Activated T-cell treated with anti-CD3 and anti-CD28 coated beads, Interleukin-2, amount 50 U/mL, for 4 hours (primary cell): Measurements from ENCODE around the gene C19orf33. TPM values are rescaled to one million over a fixed set of nuclear protein-coding genes. Genes with fewer than 3 reads are reported as not detected.

Experiments
- ATAC-seq, 2 donors: fragments of 200-7000 bp; cut with Tn5 transposase; one replicate each; pipeline ENCODE4 v1.10.0; 2021
- DNase-seq: peaks from one replicate; pipeline ENCODE4 v3.0.0-alpha.2; 2020
- H3K27me3 Mint-ChIP-seq: one replicate; pipeline ENCODE4 v1.8.0; 2021; ENCODE audit warnings: low read depth, mixed read lengths
- H3K36me3 Mint-ChIP-seq: one replicate; pipeline ENCODE4 v1.8.0; 2022; ENCODE audit warnings: mixed read lengths; ENCODE audit not compliant: insufficient read depth
- H3K4me1 Mint-ChIP-seq: one replicate; pipeline ENCODE4 v1.8.0; 2021; ENCODE audit warnings: low read depth, mixed read lengths
- H3K4me3 Mint-ChIP-seq: one replicate; pipeline ENCODE4 v1.8.0; 2021; ENCODE audit warnings: mild to moderate bottlenecking, moderate library complexity, mixed read lengths
- H3K9me3 Mint-ChIP-seq: one replicate; pipeline ENCODE4 v1.8.0; 2021; ENCODE audit warnings: mixed read lengths
- total RNA-seq, 3 donors: library from RNA; stranded (reverse); gene quantifications; one replicate each; pipeline ENCODE4 v1.2.1, GENCODE V29; 2021

Gene C19orf33
- total RNA-seq, 3 donors from 2014 or later, result not detected

DNA sequence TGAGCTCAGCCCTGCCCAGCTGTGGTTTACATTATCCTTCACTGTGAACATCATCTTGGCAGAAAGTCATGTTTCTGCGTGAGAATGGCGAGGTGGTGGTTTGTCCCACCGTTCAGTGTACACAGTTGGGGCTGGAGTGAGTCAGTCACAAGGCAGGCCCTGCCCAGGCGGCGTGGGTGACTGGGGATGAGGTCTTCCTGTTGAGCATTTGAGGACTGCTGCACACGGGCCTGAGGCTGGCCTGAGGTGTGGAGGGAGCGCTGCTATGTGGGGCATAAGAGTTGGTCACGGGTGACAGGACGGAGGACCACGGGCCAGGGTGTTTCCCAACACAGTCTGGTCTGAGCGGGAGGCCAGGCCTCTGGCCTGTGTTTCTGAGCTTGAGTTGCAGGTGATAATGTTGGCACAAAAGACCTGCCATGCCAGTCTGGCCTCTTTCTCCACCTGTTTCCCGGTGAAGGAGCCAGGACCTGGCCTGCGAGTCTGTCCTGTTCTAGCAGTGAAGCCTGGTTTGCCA lies 13.4 kb upstream of the C19orf33 start:
- DNase-seq (no peak), ATAC-seq (no peak)
- H3K36me3 Mint-ChIP-seq, result peaks cover 11% of the 10 kb centered on the region
- H3K9me3 Mint-ChIP-seq, result no peaks in the 10 kb centered on the region
- no peak overlapping the region for H3K4me3 Mint-ChIP-seq
- no peaks in the 10 kb centered on the region for H3K4me1 Mint-ChIP-seq
- no peaks in the 10 kb centered on the region for H3K27me3 Mint-ChIP-seq

DNA sequence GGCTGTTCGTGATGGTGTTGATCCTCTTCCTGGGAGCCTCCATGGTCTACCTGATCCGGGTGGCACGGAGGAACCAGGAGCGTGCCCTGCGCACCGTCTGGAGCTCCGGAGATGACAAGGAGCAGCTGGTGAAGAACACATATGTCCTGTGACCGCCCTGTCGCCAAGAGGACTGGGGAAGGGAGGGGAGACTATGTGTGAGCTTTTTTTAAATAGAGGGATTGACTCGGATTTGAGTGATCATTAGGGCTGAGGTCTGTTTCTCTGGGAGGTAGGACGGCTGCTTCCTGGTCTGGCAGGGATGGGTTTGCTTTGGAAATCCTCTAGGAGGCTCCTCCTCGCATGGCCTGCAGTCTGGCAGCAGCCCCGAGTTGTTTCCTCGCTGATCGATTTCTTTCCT lies 12.2 kb upstream of the C19orf33 start:
- DNase-seq (no peak), ATAC-seq (no peak)
- H3K9me3 Mint-ChIP-seq, result no peaks in the 10 kb centered on the region
- H3K27me3 Mint-ChIP-seq, result no peaks in the 10 kb centered on the region
- H3K4me3 Mint-ChIP-seq, result no peak overlapping the region
- no peaks in the 10 kb centered on the region for H3K4me1 Mint-ChIP-seq
- H3K36me3 Mint-ChIP-seq, result peaks cover 8% of the 10 kb centered on the region

DNA sequence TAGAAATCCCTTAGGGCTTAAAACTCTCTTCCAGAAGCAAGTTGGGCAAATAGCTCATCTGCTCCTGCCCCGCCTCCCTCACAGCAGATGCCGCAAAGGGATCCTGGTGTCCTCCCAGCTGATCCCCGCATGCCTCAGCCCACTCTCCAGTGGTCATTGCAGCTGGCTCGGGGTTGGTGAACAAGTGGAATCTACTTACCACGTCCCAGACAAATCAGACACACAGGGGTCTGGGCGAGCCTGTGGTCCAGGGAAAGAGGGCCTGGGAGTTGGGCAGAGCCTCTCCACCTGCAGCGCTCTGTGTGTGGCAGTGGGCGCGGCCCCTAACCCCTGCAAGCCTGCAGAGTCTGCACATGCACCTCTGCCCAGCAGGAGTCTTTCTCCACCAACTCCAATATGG lies 10.8 kb upstream of the C19orf33 start:
- H3K4me1 Mint-ChIP-seq, result no peaks in the 10 kb centered on the region
- no peak for DNase-seq
- no peak for ATAC-seq
- H3K36me3 Mint-ChIP-seq, result peaks cover 7% of the 10 kb centered on the region
- H3K4me3 Mint-ChIP-seq, result no peak overlapping the region
- no peaks in the 10 kb centered on the region for H3K27me3 Mint-ChIP-seq
- no peaks in the 10 kb centered on the region for H3K9me3 Mint-ChIP-seq

DNA sequence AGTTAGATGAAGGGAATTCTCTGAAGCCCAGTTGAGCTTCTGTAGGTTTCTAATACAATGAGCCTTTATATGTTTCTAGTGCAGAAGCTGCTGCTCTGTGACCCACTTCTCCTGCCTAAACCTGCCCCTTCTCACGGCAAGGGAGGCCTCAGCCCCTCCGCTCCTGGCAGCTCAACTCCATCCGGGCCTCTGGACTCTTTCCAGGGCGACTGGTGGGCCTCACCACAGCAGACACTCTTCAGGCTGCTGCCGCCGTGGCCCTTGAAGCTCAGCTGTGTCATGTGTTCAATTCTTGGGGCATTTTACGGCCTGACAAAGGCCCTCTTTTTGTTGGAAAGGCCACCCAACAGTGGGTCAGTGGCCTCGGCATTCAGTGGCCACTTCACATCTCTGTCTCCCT lies 10.0 kb upstream of the C19orf33 start:
- peaks cover 7% of the 10 kb centered on the region for H3K36me3 Mint-ChIP-seq
- no peak for DNase-seq
- H3K4me3 Mint-ChIP-seq, result no peak overlapping the region
- H3K9me3 Mint-ChIP-seq, result no peaks in the 10 kb centered on the region
- ATAC-seq, result no peak
- H3K4me1 Mint-ChIP-seq, result no peaks in the 10 kb centered on the region
- no peaks in the 10 kb centered on the region for H3K27me3 Mint-ChIP-seq

DNA sequence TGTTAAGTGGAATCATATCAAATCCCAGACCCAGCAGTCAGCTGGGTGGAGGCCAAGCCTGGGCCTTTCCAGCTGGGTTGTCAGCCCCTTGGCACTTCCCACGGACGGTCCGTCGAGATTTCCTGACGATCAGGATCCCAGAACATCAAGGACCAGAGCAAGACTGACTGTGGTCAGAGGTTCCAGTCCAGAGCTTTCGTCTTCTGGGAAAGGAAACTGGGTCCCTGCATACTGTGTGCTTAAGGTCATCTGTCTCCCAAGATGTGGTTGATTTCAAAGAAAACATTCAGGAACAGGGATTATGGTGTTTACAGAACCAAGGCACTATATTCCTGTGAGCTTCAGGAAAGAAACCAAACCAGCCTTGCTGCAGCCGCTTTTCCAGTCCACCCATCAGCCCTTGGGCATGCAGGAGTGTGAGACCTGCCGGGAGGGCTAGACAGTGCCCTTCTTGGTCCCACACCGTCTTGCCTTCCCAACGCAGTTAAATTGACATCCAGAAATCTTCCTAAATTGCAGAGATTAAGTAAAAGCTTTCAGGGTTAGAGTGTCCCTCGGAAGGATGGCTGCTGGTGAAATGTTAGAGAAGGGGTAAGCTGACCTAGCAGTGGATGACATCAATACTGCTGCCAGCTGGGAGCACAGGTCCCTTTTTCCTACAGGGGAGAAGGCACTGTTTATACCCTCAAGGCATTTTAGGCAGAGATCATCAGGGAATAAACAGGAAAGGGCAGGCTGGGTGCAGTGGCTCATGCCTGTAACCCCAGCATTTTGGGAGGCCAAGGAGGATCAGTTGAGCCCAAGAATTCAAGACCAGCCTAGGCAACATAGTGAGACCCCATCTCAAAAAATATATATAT lies 5.0 kb upstream of the C19orf33 start:
- DNase-seq (no peak), ATAC-seq (no peak)
- Mint-ChIP-seq H3K9me3 (no peaks in the 10 kb centered on the region), H3K4me3 (no peak overlapping the region), H3K36me3 (no peaks in the 10 kb centered on the region), H3K27me3 (no peaks in the 10 kb centered on the region), H3K4me1 (no peaks in the 10 kb centered on the region)

DNA sequence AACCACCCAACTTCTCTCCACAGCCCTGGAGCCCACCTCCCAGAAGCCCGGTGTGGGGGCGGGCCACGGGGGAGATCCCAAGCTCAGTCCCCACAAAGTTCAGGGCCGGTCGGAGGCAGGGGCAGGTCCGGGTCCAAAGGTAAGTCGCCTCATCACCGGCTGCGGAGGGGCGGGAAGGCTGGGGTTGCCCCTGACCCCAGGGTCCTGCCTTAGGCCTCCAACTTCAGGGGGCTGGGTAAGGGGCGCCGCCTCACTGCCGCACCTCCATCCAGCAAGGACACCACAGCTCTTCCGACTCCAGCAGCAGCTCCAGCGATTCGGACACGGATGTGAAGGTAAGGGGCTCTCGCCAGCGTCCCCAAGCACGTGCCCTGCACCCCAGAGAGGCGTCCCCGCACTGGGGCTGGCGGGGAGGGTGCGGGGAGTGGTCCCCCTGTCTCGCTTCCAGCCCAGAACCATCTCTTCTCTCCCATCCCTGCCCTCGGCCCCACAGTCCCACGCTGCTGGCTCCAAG lies 358 bp downstream of the C19orf33 start:
- H3K4me1 Mint-ChIP-seq, result no peaks in the 10 kb centered on the region
- no peaks in the 10 kb centered on the region for H3K9me3 Mint-ChIP-seq
- H3K27me3 Mint-ChIP-seq, result no peaks in the 10 kb centered on the region
- H3K4me3 Mint-ChIP-seq, result no peak overlapping the region
- DNase-seq (no peak), ATAC-seq (no peak)
- H3K36me3 Mint-ChIP-seq, result peaks cover 13% of the 10 kb centered on the region

DNA sequence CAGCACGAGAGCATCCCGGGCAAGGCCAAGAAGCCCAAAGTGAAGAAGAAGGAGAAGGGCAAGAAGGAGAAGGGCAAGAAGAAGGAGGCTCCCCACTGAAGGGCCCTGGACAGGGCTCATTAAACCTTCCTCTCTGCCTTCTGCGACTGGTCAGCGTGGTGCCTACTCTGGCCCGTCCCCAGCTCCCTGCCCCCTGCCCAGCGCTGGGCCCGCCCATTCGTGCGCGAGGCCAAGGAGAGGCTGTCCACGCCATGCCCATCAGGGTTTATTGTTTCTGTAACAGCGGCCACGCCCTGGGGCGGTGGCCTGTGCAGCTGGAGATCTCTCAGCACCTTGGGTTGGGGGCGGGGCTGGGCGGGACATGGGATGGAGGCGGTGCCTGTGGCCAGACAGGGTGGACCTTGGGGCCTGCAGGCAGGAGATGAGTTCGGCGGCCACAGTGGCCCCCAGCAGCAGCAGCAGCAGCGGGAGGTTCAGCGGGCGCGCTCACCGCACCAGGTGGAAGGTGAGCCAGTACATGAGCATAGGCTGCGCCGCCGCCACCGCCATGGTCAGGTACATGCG lies 897 bp downstream of the C19orf33 start:
- peaks cover 13% of the 10 kb centered on the region for H3K36me3 Mint-ChIP-seq
- no peak for DNase-seq
- no peak overlapping the region for H3K4me3 Mint-ChIP-seq
- no peaks in the 10 kb centered on the region for H3K4me1 Mint-ChIP-seq
- H3K27me3 Mint-ChIP-seq, result no peaks in the 10 kb centered on the region
- ATAC-seq, result no peak
- H3K9me3 Mint-ChIP-seq, result no peaks in the 10 kb centered on the region

DNA sequence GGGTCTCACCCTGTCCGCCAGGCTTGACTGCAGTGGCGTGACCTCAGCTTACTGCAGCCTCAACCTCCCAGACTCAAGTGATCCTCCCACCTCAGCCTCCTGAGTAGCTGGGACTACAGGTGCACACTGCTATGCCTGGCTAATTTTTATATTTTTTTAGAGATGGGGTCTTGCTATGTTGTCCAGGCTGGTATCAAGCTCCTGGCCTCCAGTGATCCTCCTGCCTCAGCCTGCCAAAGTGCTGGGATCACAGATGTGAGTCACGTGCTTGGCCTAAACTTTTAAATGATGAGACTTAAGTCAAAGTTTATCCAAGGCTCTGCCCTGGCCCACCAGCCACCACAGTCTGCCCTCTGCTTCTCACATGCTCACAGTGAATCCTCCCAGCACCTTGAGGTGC lies 2.2 kb downstream of the C19orf33 start:
- H3K27me3 Mint-ChIP-seq, result no peaks in the 10 kb centered on the region
- DNase-seq (no peak), ATAC-seq (no peak)
- no peaks in the 10 kb centered on the region for H3K9me3 Mint-ChIP-seq
- H3K4me3 Mint-ChIP-seq, result no peak overlapping the region
- no peaks in the 10 kb centered on the region for H3K4me1 Mint-ChIP-seq
- peaks cover 13% of the 10 kb centered on the region for H3K36me3 Mint-ChIP-seq

DNA sequence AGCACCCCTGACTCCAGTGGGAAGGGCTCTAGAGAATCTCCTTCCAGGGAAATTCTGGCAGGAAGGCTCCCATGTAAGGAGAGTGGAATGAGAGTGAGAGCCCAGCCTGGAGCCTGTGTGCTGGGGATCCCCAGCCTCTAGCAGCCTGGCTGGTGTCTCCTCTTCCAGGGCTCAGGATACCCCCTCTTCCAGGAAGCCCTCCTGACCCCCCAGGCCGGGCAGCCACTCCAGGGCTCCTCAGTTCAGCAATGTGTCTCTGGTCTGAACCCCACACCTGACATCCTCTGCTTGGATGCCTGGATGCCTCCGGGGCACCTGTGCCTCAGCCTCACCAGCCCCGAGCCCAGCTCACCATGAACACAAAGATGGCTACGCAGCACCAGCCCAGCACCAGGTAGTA lies 3.0 kb downstream of the C19orf33 start:
- Mint-ChIP-seq H3K4me1 (no peaks in the 10 kb centered on the region), H3K27me3 (no peaks in the 10 kb centered on the region), H3K9me3 (no peaks in the 10 kb centered on the region), H3K36me3 (peaks cover 13% of the 10 kb centered on the region), H3K4me3 (no peak overlapping the region)
- DNase-seq, result no peak
- no peak for ATAC-seq

DNA sequence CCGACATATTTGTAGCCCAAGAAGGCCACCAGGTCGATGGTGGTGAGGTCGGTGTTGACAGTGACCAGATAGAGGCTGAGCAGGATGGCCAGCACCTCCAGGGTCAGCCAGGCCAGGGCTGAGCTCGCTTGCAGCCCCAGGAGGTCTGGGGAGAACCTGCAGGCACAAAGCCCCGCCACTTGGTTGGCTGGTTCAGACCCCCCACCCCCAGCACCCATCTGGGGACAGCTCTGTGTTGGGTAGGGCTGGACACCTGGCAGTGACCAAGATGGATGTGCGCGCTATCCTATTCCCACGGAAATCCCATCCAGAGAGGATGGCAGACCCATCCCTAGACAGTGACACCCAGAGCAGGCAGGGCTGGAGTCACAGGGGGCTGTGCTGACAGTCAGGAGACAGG lies 3.5 kb downstream of the C19orf33 start:
- Mint-ChIP-seq H3K9me3 (no peaks in the 10 kb centered on the region), H3K27me3 (no peaks in the 10 kb centered on the region), H3K4me1 (no peaks in the 10 kb centered on the region), H3K36me3 (peaks cover 13% of the 10 kb centered on the region), H3K4me3 (no peak overlapping the region)
- ATAC-seq (no peak), DNase-seq (no peak)

DNA sequence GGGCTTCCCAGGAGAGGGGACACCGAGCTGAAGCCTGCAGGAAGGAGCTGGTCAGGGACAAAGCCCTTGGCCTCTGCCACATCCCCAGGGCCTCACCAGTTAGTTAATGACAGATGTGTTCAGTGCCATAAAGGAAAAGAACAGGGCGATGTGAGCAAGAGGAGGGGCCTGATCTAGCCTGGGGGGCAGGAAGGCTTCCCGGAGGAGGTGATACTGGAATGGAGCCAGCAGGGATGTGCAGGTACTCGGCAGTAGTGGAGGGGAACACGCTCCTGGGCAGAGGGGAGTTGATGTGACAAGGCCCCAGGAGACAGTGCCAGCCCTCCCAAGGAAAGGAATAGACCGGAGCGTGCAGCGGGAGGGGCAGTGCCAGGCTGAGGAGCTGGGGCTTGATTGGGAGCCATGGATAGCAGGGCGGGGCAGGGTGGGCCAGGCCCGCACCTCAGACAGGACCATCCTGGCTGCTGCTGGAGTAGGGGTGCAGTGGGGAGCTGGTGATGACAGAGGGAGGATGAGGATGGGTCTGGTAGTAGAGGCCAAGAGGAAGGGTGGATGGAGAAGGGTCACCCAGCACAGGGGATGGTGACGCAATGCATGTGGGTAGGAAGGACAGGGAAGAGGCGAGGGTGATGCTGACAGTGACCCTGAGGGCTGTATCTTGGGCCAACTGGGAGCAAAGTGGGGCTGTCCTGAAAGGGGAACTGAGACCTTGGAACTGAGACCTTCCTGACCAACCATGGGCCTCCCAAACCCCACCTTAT lies 4.1 kb downstream of the C19orf33 start:
- ATAC-seq, result no peak
- no peaks in the 10 kb centered on the region for H3K27me3 Mint-ChIP-seq
- H3K36me3 Mint-ChIP-seq, result peaks cover 13% of the 10 kb centered on the region
- no peak for DNase-seq
- H3K9me3 Mint-ChIP-seq, result no peaks in the 10 kb centered on the region
- H3K4me3 Mint-ChIP-seq, result no peak overlapping the region
- no peaks in the 10 kb centered on the region for H3K4me1 Mint-ChIP-seq

DNA sequence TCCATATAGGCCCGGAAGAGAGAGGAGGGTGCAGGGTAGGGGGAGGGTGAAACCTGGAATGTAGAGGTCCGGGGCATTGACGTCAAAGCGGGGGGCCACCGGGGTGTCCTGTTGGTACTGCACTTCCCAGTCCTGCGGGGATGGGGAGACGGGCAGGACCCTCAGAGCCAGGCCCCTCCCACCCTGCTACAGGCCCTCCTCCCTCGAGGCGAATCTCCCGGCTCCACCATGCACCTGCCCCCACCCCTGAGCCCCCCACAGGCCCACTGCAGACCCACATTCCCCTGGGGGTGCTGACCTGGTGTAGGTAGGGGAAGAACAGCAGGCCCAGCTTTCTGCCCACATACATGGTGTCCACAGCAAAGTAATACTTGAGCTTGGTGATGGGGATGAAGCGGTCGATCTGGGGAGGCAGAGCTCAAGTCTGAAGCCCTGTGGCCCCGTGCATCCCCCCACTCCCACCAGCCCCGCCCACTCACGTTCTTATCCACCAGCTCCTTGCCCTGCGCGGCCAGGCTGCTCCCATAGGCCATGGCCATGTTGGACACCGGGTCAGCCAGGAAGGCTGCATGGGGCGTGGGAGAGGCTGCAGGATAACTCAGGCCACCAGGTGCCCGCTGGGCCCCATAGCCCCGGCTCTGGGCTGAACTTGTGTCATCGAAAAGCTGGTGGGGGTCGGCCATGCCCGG lies 5.0 kb downstream of the C19orf33 start:
- Mint-ChIP-seq H3K4me1 (peaks cover 5% of the 10 kb centered on the region), H3K9me3 (no peaks in the 10 kb centered on the region), H3K27me3 (no peaks in the 10 kb centered on the region), H3K36me3 (peaks cover 13% of the 10 kb centered on the region), H3K4me3 (no peak overlapping the region)
- DNase-seq, result no peak
- no peak for ATAC-seq

DNA sequence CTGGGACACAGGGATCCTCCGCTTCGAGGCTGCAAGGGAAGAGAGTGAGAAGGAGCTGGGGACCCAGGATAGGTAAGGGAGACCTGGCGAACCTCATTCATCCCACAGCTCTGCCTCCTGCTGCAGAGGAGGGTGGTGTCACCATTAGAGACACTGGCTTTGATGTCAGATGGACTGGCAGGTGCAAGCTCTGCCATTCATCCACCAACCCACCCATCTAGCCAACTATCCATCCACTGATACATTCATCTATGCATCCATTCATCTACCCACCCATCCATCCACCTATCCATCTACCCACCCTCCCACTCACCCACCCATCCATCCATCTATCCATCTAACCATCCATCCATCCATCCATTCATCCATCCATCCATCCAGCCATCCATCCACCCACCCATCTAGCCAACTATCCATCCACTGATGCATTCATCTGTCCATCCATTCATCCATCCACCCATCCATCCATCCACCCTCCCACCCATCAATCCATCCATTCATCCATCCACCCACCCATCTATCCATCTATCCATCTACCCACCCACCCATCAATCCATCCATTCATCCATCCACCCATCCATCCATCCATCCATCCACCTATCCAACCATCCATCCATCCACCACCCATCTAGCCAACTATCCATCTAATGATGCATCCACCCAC lies 5.7 kb downstream of the C19orf33 start:
- no peak overlapping the region for H3K4me3 Mint-ChIP-seq
- peaks cover 5% of the 10 kb centered on the region for H3K4me1 Mint-ChIP-seq
- ATAC-seq (no peak), DNase-seq (no peak)
- peaks cover 13% of the 10 kb centered on the region for H3K36me3 Mint-ChIP-seq
- H3K9me3 Mint-ChIP-seq, result no peaks in the 10 kb centered on the region
- no peaks in the 10 kb centered on the region for H3K27me3 Mint-ChIP-seq

DNA sequence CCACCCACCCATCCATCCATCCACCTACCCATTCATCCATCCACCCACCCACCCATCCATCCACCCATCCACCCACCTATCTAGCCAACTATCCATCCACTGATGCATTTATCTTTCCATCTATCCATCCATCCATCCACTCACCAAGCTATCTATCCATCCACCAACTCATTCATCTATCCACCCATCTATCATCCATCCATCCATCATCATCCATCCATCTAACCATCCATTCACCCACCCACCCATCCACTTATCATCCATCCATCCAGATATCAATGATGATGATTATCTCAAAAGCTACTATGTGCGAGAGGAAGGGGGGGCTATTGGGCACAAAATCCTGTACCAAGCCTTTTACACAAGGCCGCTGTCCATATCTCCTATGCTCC lies 6.2 kb downstream of the C19orf33 start:
- H3K27me3 Mint-ChIP-seq, result no peaks in the 10 kb centered on the region
- ATAC-seq (no peak), DNase-seq (no peak)
- peaks cover 6% of the 10 kb centered on the region for H3K4me1 Mint-ChIP-seq
- H3K4me3 Mint-ChIP-seq, result no peak overlapping the region
- no peaks in the 10 kb centered on the region for H3K9me3 Mint-ChIP-seq
- H3K36me3 Mint-ChIP-seq, result peaks cover 13% of the 10 kb centered on the region
